Measurements from ENCODE around the gene GRIA2. TPM values are rescaled to one million over a fixed set of nuclear protein-coding genes. Genes with fewer than 3 reads are reported as not detected.
A peak's percentile ranks its signal among the peaks of the same experiment; 100 is the strongest.
"Not testable (repeated sequence)": the region's sequence is repeated elsewhere in the genome, so short reads cannot be mapped to it uniquely, and the experiment has no call there.

GRIA2 gene
- total and polyA plus RNA-seq, 7 donors = 0.09 to 3.0 (median 0.12) TPM; not detected in 3

DNA sequence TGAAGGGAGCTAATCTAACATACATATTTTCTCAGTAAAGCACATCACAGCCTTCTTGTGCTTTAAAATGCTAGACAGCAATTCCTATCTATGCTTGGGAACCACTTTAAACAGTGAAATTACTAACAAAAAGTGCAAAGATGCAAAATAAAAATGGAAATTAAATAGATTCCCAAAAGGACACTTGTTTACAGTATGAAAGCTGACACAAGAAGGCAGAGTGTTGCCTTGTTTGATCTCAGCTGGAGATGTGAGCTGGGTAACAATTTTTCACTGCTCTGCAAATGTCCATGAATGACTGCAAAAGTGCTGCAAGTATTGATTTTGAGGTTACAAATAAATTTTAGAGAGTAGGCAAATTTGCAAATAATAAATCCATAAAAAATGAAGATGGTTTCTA is 22.3 kb downstream of the GRIA2 start:
- TF ChIP-seq, protein P1, sequence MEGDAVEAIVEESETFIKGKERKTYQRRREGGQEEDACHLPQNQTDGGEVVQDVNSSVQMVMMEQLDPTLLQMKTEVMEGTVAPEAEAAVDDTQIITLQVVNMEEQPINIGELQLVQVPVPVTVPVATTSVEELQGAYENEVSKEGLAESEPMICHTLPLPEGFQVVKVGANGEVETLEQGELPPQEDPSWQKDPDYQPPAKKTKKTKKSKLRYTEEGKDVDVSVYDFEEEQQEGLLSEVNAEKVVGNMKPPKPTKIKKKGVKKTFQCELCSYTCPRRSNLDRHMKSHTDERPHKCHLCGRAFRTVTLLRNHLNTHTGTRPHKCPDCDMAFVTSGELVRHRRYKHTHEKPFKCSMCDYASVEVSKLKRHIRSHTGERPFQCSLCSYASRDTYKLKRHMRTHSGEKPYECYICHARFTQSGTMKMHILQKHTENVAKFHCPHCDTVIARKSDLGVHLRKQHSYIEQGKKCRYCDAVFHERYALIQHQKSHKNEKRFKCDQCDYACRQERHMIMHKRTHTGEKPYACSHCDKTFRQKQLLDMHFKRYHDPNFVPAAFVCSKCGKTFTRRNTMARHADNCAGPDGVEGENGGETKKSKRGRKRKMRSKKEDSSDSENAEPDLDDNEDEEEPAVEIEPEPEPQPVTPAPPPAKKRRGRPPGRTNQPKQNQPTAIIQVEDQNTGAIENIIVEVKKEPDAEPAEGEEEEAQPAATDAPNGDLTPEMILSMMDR (IDR thresholded peaks at IDR 0.05) = no peak
- DNase-seq (no peak), ATAC-seq (no peak)
- H3K4me1 ChIP-seq = no peaks in the 10 kb centered on the region
- no peak overlapping the region for H3K4me3 ChIP-seq
- H3K27me3 ChIP-seq (ENCODE audit: insufficient read depth in 3 of 3, low read length in 2 of 3) = no peaks in the 10 kb centered on the region
- H3K27ac ChIP-seq = no peak overlapping the region
- intact Hi-C loops (cut with DNase I) = no loop called here
- H3K9me3 ChIP-seq = no peaks in the 10 kb centered on the region
- no peaks in the 10 kb centered on the region for H3K36me3 ChIP-seq (ENCODE audit: insufficient read depth in 1 of 2, low read depth in 1 of 2)

DNA sequence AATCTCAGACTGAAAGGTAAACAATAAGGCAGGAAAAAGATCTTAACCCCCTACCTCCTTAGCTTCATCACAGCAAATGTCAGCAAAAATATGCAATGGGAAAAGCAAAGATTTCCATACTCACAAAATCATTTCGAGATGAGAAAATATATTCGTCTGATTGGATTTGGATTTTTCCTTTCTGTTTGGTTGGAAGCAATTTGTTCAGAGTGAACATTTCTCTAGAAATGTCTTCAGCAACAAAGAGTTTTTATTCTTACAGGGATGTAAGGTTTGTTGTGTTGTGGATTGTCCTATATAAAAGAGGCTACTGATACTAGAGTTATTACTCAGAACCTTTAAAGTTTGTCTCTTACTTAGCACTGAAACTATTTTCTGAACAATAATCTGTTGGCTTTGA is 23.8 kb downstream of the GRIA2 start:
- intact Hi-C loops (cut with DNase I) = no loop called here
- Histone ChIP-seq H3K4me3 (no peak overlapping the region), H3K4me1 (no peaks in the 10 kb centered on the region), H3K27ac (no peak overlapping the region), H3K9me3 (no peaks in the 10 kb centered on the region), H3K27me3 (ENCODE audit: insufficient read depth in 3 of 3, low read length in 2 of 3) (no peaks in the 10 kb centered on the region), H3K36me3 (ENCODE audit: insufficient read depth in 1 of 2, low read depth in 1 of 2) (no peaks in the 10 kb centered on the region)
- DNase-seq (no peak), ATAC-seq (no peak)
- 78 to 82% (median 80%) methylated on average over 2 of the region's 2 CpGs for WGBS, 3 donors
- TF ChIP-seq, protein P1 (IDR thresholded peaks at IDR 0.05) = no peak

DNA sequence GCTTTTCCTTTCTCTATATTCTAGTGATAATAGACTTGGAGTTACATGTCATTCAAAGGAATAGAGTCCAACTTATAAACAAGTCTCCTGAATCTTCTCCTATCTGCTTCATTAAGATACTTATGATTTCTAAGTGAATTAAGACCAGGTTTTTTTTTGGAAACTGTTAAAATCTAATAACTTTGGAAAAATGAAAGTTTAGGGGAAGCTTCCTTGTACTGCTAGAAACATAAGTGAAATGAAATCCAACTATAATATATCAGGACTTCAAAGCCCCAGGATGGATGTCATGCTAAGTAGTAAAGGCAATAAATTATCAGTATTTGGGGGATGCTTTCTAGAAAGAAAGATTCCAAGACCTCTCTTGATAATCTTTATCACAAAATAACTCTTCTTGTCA is 24.8 kb downstream of the GRIA2 start:
- H3K27ac ChIP-seq = no peak overlapping the region
- H3K9me3 ChIP-seq = no peaks in the 10 kb centered on the region
- no peaks in the 10 kb centered on the region for H3K4me1 ChIP-seq
- H3K36me3 ChIP-seq (ENCODE audit: insufficient read depth in 1 of 2, low read depth in 1 of 2) = no peaks in the 10 kb centered on the region
- H3K4me3 ChIP-seq = no peak overlapping the region
- intact Hi-C loops (cut with DNase I) = no loop called here
- ATAC-seq (no peak), DNase-seq (no peak)
- TF ChIP-seq, protein P1 (IDR thresholded peaks at IDR 0.05) = no peak
- H3K27me3 ChIP-seq (ENCODE audit: insufficient read depth in 3 of 3, low read length in 2 of 3) = no peaks in the 10 kb centered on the region

DNA sequence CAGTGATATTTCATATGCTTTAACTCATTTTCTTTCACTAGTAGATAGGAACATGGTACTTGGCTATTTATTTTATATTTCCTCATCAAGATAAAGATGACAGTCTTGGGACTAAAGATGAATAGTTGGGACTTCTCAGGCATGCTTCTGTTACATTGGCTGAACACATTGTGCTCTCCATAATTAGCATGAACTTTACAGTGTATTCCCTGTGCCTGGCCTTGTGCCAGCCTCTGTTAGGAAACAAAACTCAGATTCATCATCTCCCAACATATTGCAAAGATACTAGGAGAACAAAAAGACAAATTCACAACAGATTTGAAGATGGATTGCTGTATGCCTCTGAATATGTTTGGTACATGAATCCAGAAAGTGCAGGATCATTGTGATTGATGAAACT is 26.4 kb downstream of the GRIA2 start:
- DNase-seq (peak in 1 of 2 donors; percentile 54), ATAC-seq (peak in 3 of 4 donors; percentile 33 to 95 (median 90))
- no peaks in the 10 kb centered on the region for H3K36me3 ChIP-seq (ENCODE audit: insufficient read depth in 1 of 2, low read depth in 1 of 2)
- intact Hi-C loops (cut with DNase I) = no loop called here
- H3K27ac ChIP-seq = no peak overlapping the region
- TF ChIP-seq, protein P1 (IDR thresholded peaks at IDR 0.05) = no peak
- no peaks in the 10 kb centered on the region for H3K27me3 ChIP-seq (ENCODE audit: insufficient read depth in 3 of 3, low read length in 2 of 3)
- H3K9me3 ChIP-seq = no peaks in the 10 kb centered on the region
- no peaks in the 10 kb centered on the region for H3K4me1 ChIP-seq
- no peak overlapping the region for H3K4me3 ChIP-seq

DNA sequence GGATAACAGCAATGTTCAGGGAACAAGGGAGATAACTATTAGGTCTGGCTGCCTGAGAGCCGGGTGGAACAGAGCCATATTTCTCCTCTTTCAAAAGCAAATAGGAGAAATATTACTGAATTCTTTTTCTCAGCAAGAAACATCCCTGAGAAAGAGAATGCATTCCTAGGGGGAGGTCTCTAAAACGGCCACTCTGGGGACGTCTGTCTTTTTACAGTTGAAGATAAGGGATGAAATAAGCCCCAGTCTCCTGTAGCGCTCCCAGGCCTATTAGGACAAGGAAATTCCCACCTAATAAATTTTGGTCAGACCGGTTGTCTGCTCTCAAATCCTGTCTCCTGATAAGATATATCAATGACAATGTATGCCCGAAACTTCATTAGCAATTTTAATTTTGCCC is 37.6 kb downstream of the GRIA2 start:
- H3K4me3 ChIP-seq; ATAC-seq; H3K36me3 ChIP-seq (ENCODE audit: insufficient read depth in 1 of 2, low read depth in 1 of 2); H3K27me3 ChIP-seq (ENCODE audit: insufficient read depth in 3 of 3, low read length in 2 of 3); DNase-seq; H3K9me3 ChIP-seq; H3K27ac ChIP-seq; H3K4me1 ChIP-seq; intact Hi-C loops (cut with DNase I): not testable (repeated sequence)
- WGBS, 3 donors = 85 to 92% (median 92%) methylated on average over 6 of the region's 6 CpGs

Data from psoas muscle (tissue), 8 donors.